Muscle of leg (tissue), 11 donors: ENCODE data around the gene IL3. TPM values are rescaled to one million over a fixed set of nuclear protein-coding genes. Genes with fewer than 3 reads are reported as not detected.

Experiments
- DNase-seq: peaks from one replicate; pipeline ENCODE4 v3.0.0; 2013
- H3K27ac ChIP-seq: one replicate; pipeline ENCODE4 v1.5.1; 2013; ENCODE audit warnings: mild to moderate bottlenecking, low read length, control low read depth
- H3K27me3 ChIP-seq: one replicate; pipeline ENCODE4 v1.6.1; 2013; ENCODE audit warnings: low read length; ENCODE audit not compliant: control insufficient read depth, insufficient read depth
- H3K36me3 ChIP-seq: one replicate; pipeline ENCODE4 v1.6.1; 2013; ENCODE audit warnings: low read length; ENCODE audit not compliant: control insufficient read depth, insufficient read depth
- H3K4me1 ChIP-seq: one replicate; pipeline ENCODE4 v1.6.1; 2013; ENCODE audit warnings: low read length; ENCODE audit not compliant: control insufficient read depth, insufficient read depth
- H3K4me3 ChIP-seq: one replicate; pipeline ENCODE4 v1.5.1; 2013; ENCODE audit warnings: low read length, control low read depth
- H3K9me3 ChIP-seq: replicated peaks from 2 replicates; pipeline ENCODE4 v1.6.1; 2013; ENCODE audit warnings: low read depth, low read length; ENCODE audit not compliant: control insufficient read depth
- WGBS: methylation state at CpG from one replicate; pipeline ENCODE4 v1.1.5; 2013; ENCODE audit warnings: missing lambda C conversion rate; ENCODE audit not compliant: insufficient coverage; 5-methylcytosine and 5-hydroxymethylcytosine counted together
- polyA plus RNA-seq, 8 donors: library from polyadenylated mRNA; unstranded; fragments of 120-200 nt; gene quantifications; one replicate each; pipeline versions ENCODE4 v1.2.1 to v1.2.3, GENCODE V29; 2013; ENCODE audit warnings: inconsistent platforms in 1 of 8, low replicate concordance in 1 of 8; ENCODE audit not compliant: insufficient read length in 8 of 8, insufficient read depth in 1 of 8
- total RNA-seq: library from RNA; stranded (reverse); fragments of 120-200 nt; gene quantifications from one replicate; pipeline ENCODE4 v1.2.4, GENCODE V29; 2013

Gene IL3
- total and polyA plus RNA-seq, 9 donors: not detected

DNA sequence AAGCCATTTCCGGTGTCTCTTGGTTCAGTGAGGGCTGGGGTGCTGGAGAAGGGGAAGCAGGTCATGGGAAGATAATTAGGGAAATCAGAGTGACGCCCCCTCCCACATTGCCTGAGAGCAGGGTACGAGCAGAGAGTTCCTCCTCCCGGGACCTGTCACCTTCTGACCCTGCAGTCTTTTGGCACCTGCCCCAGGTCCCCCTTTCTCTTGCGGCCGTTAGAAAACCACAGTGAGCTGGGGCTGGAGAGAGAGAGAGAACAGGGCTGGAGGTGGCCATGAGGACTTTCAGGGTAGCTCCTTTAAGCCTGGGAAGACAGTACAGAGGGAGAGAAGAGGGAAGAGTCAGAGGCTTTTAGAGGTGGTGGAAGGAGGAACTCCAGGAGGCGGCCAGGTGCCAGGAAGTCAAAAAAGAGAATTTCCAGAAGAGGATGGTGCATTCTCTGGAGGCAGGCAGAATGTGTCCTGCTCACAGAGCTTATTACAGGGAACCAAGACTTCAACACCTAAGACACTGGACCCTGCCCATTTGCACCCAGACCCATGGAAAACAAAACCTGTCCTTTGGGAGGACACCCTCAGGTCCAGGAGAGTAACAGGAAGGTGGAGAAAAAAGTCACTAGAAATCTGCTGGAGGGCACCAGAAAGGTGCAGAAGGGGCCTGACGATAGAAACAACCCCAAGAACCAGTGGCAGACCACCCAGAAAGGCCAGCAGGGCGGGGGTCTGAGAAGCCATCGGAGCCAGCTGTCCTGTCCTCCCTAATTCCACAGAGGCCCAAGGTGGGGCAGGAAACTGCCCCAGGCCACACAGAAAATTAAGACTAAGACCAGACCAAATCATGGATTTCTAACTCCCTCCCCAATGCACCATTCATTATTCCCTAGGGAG is 42.5 kb upstream of the IL3 start:
- 28% methylated on average over 3 of the region's 10 CpGs for WGBS
- no peak for DNase-seq
- Histone ChIP-seq H3K9me3 (no peaks in the 10 kb centered on the region), H3K27me3 (peaks cover 10% of the 10 kb centered on the region), H3K4me3 (no peak overlapping the region), H3K4me1 (no peaks in the 10 kb centered on the region), H3K36me3 (no peaks in the 10 kb centered on the region), H3K27ac (no peak overlapping the region)

DNA sequence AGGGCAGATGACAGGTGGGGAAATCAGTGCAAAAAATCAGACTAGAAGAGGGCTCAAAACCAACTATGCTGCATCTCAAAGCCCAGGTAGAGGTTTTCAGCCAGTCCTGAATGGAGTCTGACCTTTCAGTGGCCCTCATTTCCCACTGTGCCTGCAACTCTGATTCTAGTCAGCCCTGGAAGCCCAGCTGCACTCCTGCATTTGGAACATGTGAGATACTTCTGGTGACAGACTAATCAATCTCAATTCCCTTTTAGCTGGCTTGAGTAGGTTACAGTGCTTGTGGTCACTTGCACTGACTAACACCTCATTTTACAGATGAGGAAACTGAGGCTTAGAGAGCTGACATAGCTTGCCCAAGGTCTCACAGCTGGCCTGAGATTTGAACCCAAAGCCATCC is 41.1 kb upstream of the IL3 start:
- Histone ChIP-seq H3K36me3 (no peaks in the 10 kb centered on the region), H3K27ac (no peak overlapping the region), H3K4me3 (no peak overlapping the region), H3K27me3 (peaks cover 9% of the 10 kb centered on the region), H3K9me3 (no peaks in the 10 kb centered on the region), H3K4me1 (no peaks in the 10 kb centered on the region)
- no peak for DNase-seq

DNA sequence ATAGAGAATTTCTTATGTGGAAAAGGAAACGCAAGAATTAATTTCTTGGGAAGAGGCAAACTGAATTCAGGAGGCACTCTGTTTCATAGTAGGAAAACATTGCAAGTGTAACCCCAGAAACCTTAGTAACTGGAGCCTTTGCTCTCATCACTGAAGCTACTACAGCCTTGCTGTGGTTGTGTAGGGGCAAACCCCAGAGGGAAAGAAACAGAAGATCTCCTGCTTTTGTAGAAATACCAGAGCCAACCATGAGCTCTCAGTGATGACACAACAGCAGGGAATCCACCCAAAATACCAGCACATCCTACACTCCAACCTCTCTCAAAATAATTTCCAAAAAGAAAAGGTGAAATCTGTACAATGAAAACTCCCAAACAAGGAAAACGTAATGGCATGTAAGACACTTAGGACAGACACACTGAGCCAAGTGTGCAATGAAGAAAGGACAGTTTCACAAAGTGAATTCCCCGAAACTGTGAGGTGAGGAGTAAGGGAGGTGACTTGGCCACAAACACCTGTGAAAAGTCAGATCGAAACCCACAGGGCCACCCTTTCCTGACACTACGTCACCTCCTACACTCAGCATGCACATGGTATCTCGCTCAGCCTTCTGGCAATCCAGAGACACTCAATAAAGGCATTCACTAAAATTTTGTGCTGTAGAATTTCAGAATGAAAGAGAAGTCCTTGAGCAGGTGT is 40.4 kb upstream of the IL3 start:
- H3K27me3 ChIP-seq: peaks cover 9% of the 10 kb centered on the region
- no peak for DNase-seq
- no peak overlapping the region for H3K27ac ChIP-seq
- H3K36me3 ChIP-seq: no peaks in the 10 kb centered on the region
- no CpG with 5 or more reads among the region's 6 CpGs for WGBS
- H3K4me3 ChIP-seq: no peak overlapping the region
- H3K4me1 ChIP-seq: no peaks in the 10 kb centered on the region
- H3K9me3 ChIP-seq: no peaks in the 10 kb centered on the region

DNA sequence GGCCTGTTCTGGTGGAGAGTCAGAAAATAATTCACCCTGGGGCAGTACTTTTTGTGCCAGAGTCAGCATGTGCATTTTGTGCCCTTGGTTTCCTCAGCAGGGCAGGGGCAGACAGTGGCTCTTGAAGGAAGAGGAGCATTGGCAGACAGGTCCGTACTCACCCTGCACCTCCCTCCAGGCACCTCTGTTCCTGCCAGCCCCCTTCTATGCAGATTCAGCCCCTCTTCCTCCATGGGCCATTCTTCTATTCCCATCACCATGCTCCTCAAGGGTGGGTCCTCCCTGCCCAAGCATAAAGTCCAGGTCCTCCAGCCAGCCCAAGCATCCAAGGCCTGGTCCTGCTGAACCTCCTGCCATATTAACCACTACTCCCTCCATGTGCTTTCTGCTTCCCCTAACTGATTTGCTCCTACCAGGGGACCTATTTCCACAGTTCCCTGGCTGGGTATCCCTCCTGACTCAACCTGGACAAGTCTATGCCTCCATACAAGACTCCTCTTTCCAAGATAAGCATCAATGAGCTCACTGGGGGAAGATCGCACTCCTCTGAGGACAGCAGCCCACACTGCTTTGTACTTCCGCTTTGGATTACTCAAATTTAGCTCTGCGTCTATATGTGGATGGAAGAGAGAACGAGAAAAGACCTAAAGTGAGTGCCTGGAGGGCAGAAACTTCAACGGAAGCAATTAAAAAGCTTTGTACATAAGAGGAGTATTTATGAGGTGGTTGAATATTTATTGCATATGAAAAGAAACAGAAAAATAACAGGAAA is 39.7 kb upstream of the IL3 start:
- H3K27me3 ChIP-seq: peaks cover 9% of the 10 kb centered on the region
- WGBS: 90% methylated on average over 4 of the region's 6 CpGs

DNA sequence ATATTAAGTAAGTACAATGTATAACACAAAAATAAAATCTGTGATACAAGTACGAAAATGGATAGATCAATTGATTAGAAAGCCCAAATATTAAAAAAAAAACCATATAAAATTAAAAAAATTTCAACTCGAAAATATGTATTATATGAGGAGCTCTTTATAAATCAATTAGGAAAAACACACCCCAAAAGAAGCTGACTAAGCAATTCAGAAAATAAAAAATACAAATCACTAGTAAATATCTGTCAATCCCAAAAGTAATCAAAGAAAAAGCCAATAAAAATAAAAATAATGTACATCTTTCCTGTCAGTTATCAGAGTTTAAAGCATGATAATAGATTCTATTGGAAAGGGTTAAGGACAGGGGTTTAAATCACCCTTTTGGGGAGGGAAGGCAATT is 38.8 kb upstream of the IL3 start:
- no peaks in the 10 kb centered on the region for H3K4me1 ChIP-seq

More for the DNA sequence above, 39.7 kb upstream of the IL3 start:
- Histone ChIP-seq H3K9me3 (no peaks in the 10 kb centered on the region), H3K36me3 (no peaks in the 10 kb centered on the region), H3K27ac (no peak overlapping the region), H3K4me3 (no peak overlapping the region), H3K4me1 (no peaks in the 10 kb centered on the region)
- DNase-seq: no peak

DNA sequence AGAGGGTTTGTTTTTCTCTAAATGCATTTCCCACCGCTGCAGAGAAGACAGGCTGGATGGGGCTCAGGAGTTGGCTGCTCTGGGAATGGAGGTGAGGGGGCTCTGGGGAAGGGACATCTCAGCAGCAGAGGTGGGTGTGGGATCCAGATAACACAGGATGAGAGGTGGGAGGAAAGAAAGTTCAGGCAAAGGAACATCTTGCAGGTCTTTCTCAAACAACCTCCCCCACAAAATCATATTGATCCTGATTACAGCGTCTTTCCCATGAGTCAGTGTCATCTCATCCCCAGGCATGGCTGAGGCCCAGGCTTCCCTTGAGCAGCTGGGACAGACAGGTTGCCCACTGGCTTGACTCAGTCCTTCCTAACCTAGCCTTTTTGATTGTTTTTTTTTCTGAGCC is 37.7 kb upstream of the IL3 start:
- no peak for DNase-seq
- Histone ChIP-seq H3K4me1 (no peaks in the 10 kb centered on the region), H3K27me3 (peaks cover 5% of the 10 kb centered on the region), H3K9me3 (no peaks in the 10 kb centered on the region), H3K4me3 (no peak overlapping the region), H3K27ac (no peak overlapping the region), H3K36me3 (no peaks in the 10 kb centered on the region)
- 100% methylated on average over 1 of the region's 2 CpGs for WGBS

More for the DNA sequence above, 38.8 kb upstream of the IL3 start:
- H3K36me3 ChIP-seq: no peaks in the 10 kb centered on the region
- H3K9me3 ChIP-seq: no peaks in the 10 kb centered on the region
- H3K27ac ChIP-seq: no peak overlapping the region
- WGBS: no CpG with 5 or more reads among the region's 2 CpGs
- no peak overlapping the region for H3K4me3 ChIP-seq
- peaks cover 9% of the 10 kb centered on the region for H3K27me3 ChIP-seq
- no peak for DNase-seq

DNA sequence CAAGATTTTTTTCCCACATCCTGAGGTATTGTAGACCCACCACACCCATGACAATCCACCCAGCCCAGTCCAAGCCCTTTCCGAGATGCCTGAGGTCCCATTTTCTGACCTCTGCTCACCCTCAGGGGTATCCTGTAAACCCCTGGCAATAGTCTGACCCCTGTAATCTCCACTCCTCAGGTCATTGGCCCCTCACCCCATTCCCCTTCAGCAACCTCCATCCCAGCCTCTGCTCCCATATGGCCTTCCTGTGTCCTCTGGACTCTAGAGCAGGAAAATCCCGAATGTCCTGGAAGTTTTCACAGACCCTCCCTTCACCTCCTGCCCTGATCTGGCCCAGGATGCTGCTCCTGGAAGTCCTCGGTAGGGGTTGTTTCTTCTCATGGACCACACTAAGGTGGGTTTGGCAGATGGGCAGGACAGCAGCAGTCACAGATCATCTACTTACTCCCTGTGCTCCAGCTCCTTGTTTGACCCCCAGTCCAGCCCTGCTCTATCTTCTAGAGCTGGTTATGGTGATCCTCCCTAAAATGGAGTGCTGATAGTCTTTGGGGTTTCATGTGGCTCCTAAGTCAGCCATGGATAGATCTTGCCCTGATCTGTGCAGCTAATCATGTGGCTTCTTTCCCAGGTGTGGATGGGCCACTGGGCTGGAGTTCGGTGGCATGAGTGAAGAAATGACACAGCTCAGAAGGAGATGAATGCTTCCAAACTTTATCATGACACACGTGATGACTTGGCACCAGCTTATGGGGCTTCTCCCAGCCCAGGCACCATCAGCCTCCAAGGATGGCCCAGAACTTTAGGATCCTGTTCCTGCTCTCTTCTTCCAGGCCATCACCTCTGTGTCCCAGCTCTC is 37.0 kb upstream of the IL3 start:
- DNase-seq: no peak
- H3K27me3 ChIP-seq: peaks cover 3% of the 10 kb centered on the region
- WGBS: 90% methylated on average over 4 of the region's 5 CpGs

DNA sequence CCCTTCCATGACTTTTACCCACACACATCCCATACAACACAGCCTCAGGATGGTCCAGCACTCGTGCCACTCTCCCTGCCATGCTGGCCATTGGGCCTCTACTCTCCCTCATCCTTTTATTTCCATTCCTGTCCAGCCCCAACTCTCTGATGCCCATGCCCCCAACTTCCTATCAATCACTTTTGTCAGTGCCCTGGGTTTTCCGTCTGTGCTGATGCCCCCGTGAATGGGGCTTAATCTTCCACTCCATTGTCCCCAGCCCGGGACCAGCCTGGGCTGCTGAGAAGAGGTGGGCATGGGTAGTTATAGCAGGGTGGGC is 36.4 kb upstream of the IL3 start:
- Histone ChIP-seq H3K4me1 (no peaks in the 10 kb centered on the region), H3K27me3 (peaks cover 3% of the 10 kb centered on the region), H3K36me3 (no peaks in the 10 kb centered on the region), H3K27ac (no peak overlapping the region), H3K4me3 (no peak overlapping the region), H3K9me3 (no peaks in the 10 kb centered on the region)
- 63% methylated on average over 2 of the region's 4 CpGs for WGBS
- no peak for DNase-seq

More for the DNA sequence above, 37.0 kb upstream of the IL3 start:
- no peaks in the 10 kb centered on the region for H3K9me3 ChIP-seq
- no peak overlapping the region for H3K27ac ChIP-seq
- no peaks in the 10 kb centered on the region for H3K4me1 ChIP-seq
- no peaks in the 10 kb centered on the region for H3K36me3 ChIP-seq
- H3K4me3 ChIP-seq: no peak overlapping the region

DNA sequence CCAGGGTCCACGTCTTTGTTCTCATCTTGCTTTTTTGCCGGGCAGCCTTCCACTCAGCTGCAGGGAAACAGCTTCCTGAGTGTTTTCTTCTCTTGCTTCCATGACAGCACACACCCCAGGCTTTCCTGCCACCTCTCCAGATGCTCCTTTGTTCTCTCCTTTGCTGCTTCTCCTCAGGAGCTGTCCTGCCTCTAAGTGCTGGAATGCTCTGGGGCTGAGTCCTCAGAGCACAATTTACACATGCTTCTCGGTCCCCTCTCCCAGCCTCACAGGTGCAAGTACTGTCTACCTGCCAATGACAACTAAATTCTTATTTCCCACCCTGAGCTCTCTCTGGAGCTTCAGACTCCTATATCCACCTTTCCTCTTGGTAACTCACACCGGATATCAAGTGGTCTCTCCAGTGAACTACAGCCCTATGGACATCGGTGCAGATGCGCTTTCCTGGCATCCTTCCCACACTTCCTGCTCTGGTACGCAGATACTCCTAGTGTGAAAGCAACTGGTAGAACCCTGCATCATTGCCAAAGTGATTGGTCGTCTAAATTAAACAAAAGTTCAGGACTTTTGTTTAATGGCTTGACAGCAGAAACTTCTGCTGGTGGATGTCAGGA is 35.6 kb upstream of the IL3 start:
- no peaks in the 10 kb centered on the region for H3K9me3 ChIP-seq
- H3K4me3 ChIP-seq: no peak overlapping the region
- no peak for DNase-seq
- no peaks in the 10 kb centered on the region for H3K27me3 ChIP-seq
- no peaks in the 10 kb centered on the region for H3K36me3 ChIP-seq
- no peaks in the 10 kb centered on the region for H3K4me1 ChIP-seq
- no peak overlapping the region for H3K27ac ChIP-seq
- 69% methylated on average over 8 of the region's 8 CpGs for WGBS
